ENCODE data around the gene SCG5.

DNA sequence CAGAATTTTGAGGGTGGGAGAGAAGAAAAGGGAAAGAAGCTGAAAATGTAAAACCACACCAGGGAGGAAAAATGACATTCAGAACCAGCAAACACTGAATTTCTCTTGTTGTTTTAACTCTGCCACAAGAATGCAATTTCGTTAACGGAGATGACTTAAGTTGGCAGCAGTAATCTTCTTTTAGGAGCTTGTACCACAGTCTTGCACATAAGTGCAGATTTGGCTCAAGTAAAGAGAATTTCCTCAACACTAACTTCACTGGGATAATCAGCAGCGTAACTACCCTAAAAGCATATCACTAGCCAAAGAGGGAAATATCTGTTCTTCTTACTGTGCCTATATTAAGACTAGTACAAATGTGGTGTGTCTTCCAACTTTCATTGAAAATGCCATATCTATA is 91.8 kb downstream of the SCG5 start:
- TF ChIP-seq, protein P1, sequence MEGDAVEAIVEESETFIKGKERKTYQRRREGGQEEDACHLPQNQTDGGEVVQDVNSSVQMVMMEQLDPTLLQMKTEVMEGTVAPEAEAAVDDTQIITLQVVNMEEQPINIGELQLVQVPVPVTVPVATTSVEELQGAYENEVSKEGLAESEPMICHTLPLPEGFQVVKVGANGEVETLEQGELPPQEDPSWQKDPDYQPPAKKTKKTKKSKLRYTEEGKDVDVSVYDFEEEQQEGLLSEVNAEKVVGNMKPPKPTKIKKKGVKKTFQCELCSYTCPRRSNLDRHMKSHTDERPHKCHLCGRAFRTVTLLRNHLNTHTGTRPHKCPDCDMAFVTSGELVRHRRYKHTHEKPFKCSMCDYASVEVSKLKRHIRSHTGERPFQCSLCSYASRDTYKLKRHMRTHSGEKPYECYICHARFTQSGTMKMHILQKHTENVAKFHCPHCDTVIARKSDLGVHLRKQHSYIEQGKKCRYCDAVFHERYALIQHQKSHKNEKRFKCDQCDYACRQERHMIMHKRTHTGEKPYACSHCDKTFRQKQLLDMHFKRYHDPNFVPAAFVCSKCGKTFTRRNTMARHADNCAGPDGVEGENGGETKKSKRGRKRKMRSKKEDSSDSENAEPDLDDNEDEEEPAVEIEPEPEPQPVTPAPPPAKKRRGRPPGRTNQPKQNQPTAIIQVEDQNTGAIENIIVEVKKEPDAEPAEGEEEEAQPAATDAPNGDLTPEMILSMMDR (IDR thresholded peaks at IDR 0.05; ENCODE audit: low read depth, low read length): no peak
- no peak for TF ChIP-seq EZH2phosphoT487 (IDR thresholded peaks at IDR 0.05; ENCODE audit: low read depth)

All from OCI-LY3 (cell line).